DOHH2 (cell line): ENCODE results near the gene ULBP1.
A peak's percentile ranks its signal among the peaks of the same experiment; 100 is the strongest.
"Not testable (repeated sequence)": the region's sequence is repeated elsewhere in the genome, so short reads cannot be mapped to it uniquely, and the experiment has no call there.

Experiments
- H3F3A ChIP-seq: fragments of 200-600 bp; sonication (generic), shearing (Covaris generic); 2 replicates; pipeline ENCODE4 v1.6.0; 2016; ENCODE audit warnings: antibody characterized with exemption, mild to moderate bottlenecking; ENCODE audit not compliant: control insufficient read depth, insufficient read depth
- H3K27ac ChIP-seq: fragments of 200-600 bp; sonication (generic); 2 replicates; pipeline ENCODE4 v1.5.1; 2014; ENCODE audit warnings: low read depth, mild to moderate bottlenecking, low read length, moderate library complexity
- H3K27me3 ChIP-seq: fragments of 200-600 bp; sonication (generic); 2 replicates; pipeline ENCODE4 v1.6.1; 2014; ENCODE audit warnings: mild to moderate bottlenecking, low read length, mixed read lengths; ENCODE audit not compliant: control insufficient read depth
- H3K36me3 ChIP-seq: fragments of 200-600 bp; sonication (generic); 2 replicates; pipeline ENCODE4 v1.6.1; 2014; ENCODE audit warnings: mild to moderate bottlenecking, low read length, moderate library complexity, mixed read lengths; ENCODE audit not compliant: control insufficient read depth
- H3K4me1 ChIP-seq: fragments of 200-600 bp; sonication (generic); 2 replicates; pipeline ENCODE4 v1.6.1; 2014; ENCODE audit warnings: mild to moderate bottlenecking, low read length, mixed read lengths; ENCODE audit not compliant: control insufficient read depth
- H3K4me2 ChIP-seq: fragments of 200-600 bp; sonication (generic); 2 replicates; pipeline ENCODE4 v1.6.0; 2014; ENCODE audit warnings: mild to moderate bottlenecking, low read length, moderate library complexity
- H3K4me3 ChIP-seq: fragments of 200-600 bp; sonication (generic); 2 replicates; pipeline ENCODE4 v1.5.1; 2014; ENCODE audit warnings: mild to moderate bottlenecking, low read length, mixed read lengths
- H3K79me2 ChIP-seq: fragments of 200-600 bp; sonication (generic); 2 replicates; pipeline ENCODE4 v1.6.1; 2014; ENCODE audit warnings: mild to moderate bottlenecking, low read length, mixed read lengths; ENCODE audit not compliant: control insufficient read depth
- H3K9me2 ChIP-seq: fragments of 200-600 bp; sonication (generic); replicated peaks from 2 replicates; pipeline ENCODE4 v1.6.1; 2014; ENCODE audit warnings: mild to moderate bottlenecking, low read length, mixed read lengths; ENCODE audit not compliant: control insufficient read depth
- H3K9me3 ChIP-seq: fragments of 200-600 bp; sonication (generic); 2 replicates; pipeline ENCODE4 v1.6.1; 2014; ENCODE audit warnings: antibody characterized with exemption, low read length, mixed read lengths; ENCODE audit not compliant: control insufficient read depth, insufficient read depth
- H4K20me1 ChIP-seq: fragments of 200-600 bp; sonication (generic); 2 replicates; pipeline ENCODE4 v1.6.0; 2014; ENCODE audit warnings: low read depth, mild to moderate bottlenecking, antibody characterized with exemption, low read length, moderate library complexity; ENCODE audit not compliant: control insufficient read depth, insufficient read depth
- EZH2phosphoT487 ChIP-seq: fragments of 200-600 bp; sonication (generic); IDR thresholded peaks from 2 replicates; pipeline ENCODE4 v1.6.1; 2017; ENCODE audit warnings: borderline replicate concordance, mild to moderate bottlenecking, antibody characterized with exemption, low read length, moderate library complexity, mixed read lengths
- TF ChIP-seq, protein P1 (sequence below): fragments of 200-600 bp; sonication (generic); IDR thresholded peaks from one replicate; pipeline ENCODE4 v1.5.1; 2014; ENCODE audit warnings: antibody characterized with exemption, mild to moderate bottlenecking, low read depth, low read length; ENCODE audit not compliant: poor library complexity, severe bottlenecking

ULBP1 gene

DNA sequence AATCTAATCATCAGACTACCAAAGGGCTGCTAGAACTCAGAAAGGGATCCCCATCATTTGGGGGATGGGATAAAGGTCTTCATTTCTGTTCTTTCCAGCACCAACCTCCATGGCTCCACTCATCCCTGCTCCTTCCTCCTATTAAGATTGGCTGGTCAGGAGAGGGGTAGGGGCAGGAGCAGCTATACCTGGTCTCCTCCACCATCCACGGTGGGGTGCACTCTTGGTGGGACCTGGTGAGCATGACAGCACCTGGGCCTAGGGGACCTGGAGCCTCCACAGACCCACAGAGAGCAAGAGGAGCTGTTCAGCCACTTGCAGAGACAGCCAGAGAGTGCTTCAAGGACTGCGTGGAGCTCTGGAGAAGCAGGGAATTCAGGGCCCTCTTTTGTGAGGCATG is 28.1 kb upstream of the ULBP1 start:
- Histone ChIP-seq H3K79me2 (no peaks in the 10 kb centered on the region), H4K20me1 (no peaks in the 10 kb centered on the region), H3K9me2 (no peaks in the 10 kb centered on the region), H3K27ac (no peak overlapping the region), H3K4me3 (no peak overlapping the region), H3K4me1 (peaks cover 16% of the 10 kb centered on the region), H3K27me3 (peaks cover 73% of the 10 kb centered on the region), H3F3A (no peaks in the 10 kb centered on the region), H3K36me3 (no peaks in the 10 kb centered on the region), H3K4me2 (no peak overlapping the region), H3K9me3 (no peaks in the 10 kb centered on the region)
- no peak for TF ChIP-seq EZH2phosphoT487
- TF ChIP-seq, protein P1, sequence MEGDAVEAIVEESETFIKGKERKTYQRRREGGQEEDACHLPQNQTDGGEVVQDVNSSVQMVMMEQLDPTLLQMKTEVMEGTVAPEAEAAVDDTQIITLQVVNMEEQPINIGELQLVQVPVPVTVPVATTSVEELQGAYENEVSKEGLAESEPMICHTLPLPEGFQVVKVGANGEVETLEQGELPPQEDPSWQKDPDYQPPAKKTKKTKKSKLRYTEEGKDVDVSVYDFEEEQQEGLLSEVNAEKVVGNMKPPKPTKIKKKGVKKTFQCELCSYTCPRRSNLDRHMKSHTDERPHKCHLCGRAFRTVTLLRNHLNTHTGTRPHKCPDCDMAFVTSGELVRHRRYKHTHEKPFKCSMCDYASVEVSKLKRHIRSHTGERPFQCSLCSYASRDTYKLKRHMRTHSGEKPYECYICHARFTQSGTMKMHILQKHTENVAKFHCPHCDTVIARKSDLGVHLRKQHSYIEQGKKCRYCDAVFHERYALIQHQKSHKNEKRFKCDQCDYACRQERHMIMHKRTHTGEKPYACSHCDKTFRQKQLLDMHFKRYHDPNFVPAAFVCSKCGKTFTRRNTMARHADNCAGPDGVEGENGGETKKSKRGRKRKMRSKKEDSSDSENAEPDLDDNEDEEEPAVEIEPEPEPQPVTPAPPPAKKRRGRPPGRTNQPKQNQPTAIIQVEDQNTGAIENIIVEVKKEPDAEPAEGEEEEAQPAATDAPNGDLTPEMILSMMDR: no peak

DNA sequence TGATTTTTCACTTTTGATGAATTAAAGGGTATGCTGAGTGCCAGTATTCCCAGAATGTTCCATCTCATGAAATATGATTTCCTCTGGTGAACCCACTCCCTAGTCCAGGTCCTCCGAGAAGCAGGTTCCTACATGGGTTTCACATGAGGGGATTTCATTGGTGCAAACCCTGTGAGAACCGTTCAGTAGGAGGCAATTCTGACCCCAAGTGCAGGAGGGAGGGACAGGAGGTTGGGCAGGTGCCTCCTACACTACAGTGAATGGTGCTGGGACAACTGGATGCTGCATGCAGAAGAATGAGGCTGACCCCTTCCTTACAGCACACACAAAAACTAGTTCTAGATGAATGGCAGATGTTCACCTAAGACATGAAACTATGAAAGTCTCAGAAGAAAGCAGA is 27.0 kb upstream of the ULBP1 start:
- Histone ChIP-seq H3K4me2 (no peak overlapping the region), H3K9me2 (no peaks in the 10 kb centered on the region), H3K4me3 (no peak overlapping the region), H3K27me3 (peaks cover 68% of the 10 kb centered on the region), H3K36me3 (no peaks in the 10 kb centered on the region), H4K20me1 (no peaks in the 10 kb centered on the region), H3F3A (no peaks in the 10 kb centered on the region), H3K27ac (no peak overlapping the region), H3K79me2 (no peaks in the 10 kb centered on the region), H3K4me1 (peaks cover 16% of the 10 kb centered on the region), H3K9me3 (no peaks in the 10 kb centered on the region)
- no peak for TF ChIP-seq EZH2phosphoT487
- TF ChIP-seq, protein P1: no peak

DNA sequence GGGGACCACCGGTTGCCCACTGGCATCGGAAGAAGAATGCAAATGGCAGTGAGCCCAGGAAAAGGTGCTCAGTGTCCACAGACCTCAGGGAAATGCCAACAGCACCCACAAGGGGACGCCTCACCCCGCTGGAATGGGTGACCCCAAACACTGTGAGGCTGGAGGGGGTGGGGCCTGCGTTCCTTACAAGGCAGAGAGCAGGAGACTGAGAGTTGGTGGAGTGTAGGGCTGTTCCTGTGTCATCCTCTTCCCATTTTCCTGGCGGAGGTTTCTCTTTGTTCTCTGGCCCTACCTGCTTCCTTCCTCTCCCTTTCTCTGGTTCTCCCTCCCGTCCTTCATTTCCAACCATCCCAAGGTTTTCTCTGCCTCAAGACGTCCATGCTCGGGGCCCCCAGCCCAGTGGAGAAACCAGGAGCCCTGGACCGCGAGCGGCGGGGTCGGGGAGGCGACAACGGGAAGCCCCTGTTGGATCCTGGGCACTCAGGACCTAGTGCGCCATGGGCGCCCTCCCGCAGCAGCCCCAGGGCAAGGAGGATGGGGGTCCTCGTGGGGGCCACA is 25.7 kb upstream of the ULBP1 start:
- Histone ChIP-seq H3K4me3 (peak overlapping the region; percentile 56), H3K27me3 (peaks cover 71% of the 10 kb centered on the region), H3K4me1 (peaks cover 21% of the 10 kb centered on the region), H3K4me2 (peak overlapping the region; percentile 63)
- H3F3A ChIP-seq, H3K9me3 ChIP-seq, H3K79me2 ChIP-seq, H3K27ac ChIP-seq, H3K9me2 ChIP-seq, H4K20me1 ChIP-seq, H3K36me3 ChIP-seq: not testable (repeated sequence)

DNA sequence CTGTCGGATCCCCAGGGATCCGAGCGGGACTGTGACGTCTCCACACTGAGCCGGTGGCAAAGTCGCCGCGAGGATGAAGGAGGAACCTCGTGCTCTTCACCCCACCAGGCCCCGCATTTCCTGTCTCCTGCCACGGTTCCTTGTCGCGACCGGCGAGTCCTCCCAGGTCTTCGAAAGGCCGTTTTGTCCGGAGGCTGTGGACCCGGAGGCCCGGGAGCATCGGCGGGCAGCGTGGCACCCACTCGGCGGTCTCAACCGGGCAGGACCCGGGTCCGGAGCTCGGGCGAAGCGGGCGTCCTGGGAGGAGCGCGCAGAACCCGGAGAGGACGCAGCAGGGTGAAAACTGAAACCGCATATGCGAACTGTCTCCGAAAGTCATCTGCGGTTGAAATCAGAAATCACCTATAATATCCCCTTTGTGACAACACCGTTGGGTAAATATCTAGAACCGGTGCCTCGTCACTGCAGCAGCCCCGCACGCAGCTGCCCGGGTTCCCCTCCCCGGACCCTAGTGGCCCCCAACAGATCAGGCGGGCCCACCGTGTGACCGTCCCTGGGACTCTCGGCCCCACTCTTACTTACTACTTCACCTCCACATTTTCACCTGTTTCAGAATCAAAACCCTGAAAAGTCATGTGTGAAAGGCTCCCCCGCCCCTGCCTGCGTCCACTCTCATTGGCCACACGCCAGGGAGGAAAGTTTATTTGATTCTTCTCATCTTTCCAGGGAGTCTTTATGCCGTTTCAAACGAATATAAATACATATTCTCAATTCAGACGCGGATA is 25.0 kb upstream of the ULBP1 start:
- Histone ChIP-seq H3F3A (no peaks in the 10 kb centered on the region), H3K79me2 (no peaks in the 10 kb centered on the region), H3K9me3 (no peaks in the 10 kb centered on the region), H3K27ac (no peak overlapping the region), H3K27me3 (peaks cover 69% of the 10 kb centered on the region), H3K4me2 (peak overlapping the region; percentile 63), H3K36me3 (no peaks in the 10 kb centered on the region), H4K20me1 (no peaks in the 10 kb centered on the region), H3K4me3 (peak overlapping the region; percentile 56), H3K9me2 (no peaks in the 10 kb centered on the region), H3K4me1 (peaks cover 21% of the 10 kb centered on the region)
- peak; percentile 77 for TF ChIP-seq EZH2phosphoT487
- TF ChIP-seq, protein P1: no peak
